Measurements from ENCODE around the gene SOBP.

DNA sequence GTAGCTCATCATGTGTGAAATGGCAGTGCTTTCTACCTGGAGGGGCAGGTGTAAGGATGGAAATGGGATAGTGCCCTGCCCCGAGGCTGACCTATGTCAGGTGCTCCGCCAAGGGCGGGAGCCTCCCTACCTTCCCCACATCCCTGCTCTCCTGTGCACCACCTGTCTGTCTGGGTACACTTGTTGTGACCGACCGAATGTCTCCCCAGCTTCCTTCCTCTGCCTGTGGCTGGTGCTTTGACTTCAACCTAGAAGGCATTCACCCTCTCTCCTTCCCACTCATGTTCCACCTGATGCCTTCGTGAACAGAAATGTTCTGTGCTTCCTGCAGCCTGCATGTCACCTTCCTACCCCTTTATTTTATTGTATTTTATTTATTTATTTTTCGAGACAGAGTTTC lies 219.4 kb downstream of the SOBP start:
- TF ChIP-seq, protein P1, sequence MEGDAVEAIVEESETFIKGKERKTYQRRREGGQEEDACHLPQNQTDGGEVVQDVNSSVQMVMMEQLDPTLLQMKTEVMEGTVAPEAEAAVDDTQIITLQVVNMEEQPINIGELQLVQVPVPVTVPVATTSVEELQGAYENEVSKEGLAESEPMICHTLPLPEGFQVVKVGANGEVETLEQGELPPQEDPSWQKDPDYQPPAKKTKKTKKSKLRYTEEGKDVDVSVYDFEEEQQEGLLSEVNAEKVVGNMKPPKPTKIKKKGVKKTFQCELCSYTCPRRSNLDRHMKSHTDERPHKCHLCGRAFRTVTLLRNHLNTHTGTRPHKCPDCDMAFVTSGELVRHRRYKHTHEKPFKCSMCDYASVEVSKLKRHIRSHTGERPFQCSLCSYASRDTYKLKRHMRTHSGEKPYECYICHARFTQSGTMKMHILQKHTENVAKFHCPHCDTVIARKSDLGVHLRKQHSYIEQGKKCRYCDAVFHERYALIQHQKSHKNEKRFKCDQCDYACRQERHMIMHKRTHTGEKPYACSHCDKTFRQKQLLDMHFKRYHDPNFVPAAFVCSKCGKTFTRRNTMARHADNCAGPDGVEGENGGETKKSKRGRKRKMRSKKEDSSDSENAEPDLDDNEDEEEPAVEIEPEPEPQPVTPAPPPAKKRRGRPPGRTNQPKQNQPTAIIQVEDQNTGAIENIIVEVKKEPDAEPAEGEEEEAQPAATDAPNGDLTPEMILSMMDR (IDR thresholded peaks at IDR 0.05) = no peak
- TF ChIP-seq POLR2A (IDR thresholded peaks at IDR 0.05) = no peak
- TF ChIP-seq EP300 (IDR thresholded peaks at IDR 0.05) = no peak

All from tibial nerve (tissue), 4 donors.